Embryonic facial prominence (tissue), 1 donor: ENCODE results near the gene ATP1A1.

ENCODE experiments used
- DNase-seq: peaks from one replicate; pipeline ENCODE4 v3.0.0-alpha.2; 2016; ENCODE audit errors: extremely low spot score

Gene ATP1A1

DNA sequence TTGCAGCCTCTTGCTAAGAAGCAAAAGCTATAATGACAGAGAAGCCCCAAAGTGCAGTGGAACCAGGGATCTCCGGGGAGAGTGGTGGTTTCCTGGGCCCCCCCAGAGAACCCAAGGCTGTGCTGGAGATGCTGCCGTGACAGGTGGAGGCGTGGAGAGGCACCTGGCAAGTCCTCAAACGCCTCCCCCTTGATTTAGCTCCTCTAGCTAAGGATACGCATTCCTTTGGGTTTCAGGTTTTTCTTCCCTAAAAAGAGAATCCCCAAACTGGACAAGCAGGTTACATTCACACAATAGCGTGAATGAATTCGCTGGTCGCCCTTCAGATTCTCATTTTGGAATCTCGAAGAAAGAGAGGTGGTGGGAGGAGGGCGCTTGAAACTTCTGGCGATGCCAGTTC is 853 bp upstream of the ATP1A1 start:
- no peak for DNase-seq

DNA sequence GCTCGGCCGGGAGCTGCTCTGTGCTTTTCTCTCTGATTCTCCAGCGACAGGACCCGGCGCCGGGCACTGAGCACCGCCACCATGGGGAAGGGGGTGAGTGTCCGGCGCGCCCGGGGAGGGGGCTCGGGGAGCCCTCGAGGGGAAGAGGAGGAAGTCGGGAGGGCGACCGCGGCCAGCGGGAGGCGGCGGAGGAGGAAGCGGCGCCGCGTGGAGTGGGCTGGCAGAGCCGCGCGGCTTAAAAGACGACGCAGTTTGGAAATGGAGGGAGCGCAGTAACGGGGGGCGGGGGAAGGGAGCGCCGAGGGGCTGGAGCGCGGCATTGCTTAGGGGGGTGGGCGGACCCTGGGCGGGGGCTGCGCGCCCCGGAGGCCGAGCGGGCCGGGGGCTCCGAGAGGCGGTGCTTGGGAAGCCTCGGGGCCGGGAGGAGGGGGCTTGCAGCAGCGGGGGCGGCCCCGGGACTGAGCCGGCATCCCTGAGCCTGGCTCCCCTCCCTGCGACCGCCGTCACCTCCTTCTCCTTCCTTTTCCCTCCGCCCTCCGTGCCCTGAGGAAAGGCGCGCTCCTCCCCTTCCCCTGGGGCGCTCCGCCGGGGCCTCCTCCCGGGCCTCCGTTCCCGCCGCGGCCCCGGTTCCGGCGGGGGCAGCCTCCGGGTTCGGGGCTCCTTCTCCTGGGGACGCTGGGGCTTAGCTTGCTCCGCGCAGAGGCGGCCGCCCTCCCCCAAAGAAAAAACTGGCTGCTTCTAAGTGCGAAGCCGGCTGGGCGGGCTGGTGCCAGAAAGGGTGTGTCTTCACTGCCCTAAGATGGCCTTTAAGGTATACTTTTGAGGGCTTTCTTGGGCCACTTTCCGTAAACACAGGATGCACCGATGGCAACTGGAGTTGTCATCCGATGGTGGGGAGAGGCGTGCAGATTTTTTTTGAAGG is 648 bp downstream of the ATP1A1 start:
- no peak for DNase-seq

DNA sequence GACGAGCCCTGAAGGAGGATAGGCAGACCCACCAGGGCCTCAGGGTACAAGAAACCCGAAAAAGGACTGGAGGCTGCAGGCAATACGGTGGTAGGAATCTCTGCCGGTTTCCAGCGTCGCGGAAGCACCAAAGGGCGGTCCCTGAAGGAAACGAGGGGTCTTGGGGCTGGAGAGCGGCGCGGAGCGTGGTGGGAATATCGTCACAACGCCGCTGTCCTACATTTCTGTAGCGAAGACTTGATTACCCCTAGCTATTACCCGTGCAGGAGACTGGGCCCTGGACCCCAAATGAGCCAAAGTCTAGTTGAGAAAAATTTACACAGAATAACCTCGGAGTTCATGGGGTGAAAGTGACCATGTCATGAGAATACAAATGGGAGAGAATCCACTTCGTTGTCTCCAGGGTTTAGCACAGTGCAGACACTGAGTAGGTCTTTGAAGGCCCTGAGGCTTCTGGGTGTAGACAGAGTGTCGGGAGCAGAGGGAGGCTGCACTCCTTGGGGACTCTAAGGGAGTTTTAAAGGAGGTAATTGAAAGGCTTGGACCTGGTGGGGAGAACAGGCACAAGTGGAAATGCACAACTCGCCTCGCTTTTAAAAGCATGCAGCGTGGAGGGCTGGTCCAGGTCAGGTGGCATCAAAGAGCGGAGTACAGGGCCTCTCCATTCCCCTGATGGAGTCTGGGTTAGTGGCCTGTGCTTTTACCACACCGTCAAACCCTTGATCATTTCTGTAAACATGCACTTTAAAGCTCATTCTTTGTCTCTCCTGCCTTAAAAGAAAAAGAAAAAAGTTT is 1.5 kb downstream of the ATP1A1 start:
- no peak for DNase-seq

DNA sequence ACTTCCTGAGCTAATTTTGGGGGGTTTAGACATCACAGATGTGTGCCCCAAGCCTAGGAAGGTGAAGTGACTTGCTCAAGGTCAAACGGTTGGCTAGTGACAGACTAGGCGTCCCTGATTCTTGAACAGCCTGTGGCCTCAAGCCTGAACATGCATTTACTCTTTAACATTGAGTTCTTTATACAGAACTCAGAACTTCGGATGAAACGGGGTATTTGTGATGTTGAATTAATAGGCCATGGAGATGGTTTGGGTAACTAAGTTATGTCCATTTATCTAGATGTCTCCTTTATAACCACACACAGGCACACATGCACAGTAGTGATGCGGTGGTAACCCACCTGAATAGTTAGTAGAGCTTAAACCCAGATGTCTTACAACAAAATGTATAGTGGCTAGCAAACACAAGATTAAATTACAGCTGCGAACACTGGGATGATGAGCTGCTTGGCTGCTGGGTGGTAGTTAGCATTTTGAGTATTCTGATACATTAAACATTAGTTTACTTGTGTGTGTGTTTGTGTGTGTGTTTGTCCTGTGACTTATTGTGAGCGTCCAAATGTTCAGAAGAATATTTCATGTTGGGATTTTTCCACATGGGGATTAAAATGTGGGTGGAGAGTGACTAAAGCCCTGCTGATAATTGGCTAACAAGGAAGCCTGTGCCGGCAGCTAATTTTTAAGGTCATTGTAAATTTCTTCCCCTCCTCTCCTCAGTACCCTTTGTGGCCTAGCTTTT is 2.3 kb downstream of the ATP1A1 start:
- DNase-seq, result no peak

DNA sequence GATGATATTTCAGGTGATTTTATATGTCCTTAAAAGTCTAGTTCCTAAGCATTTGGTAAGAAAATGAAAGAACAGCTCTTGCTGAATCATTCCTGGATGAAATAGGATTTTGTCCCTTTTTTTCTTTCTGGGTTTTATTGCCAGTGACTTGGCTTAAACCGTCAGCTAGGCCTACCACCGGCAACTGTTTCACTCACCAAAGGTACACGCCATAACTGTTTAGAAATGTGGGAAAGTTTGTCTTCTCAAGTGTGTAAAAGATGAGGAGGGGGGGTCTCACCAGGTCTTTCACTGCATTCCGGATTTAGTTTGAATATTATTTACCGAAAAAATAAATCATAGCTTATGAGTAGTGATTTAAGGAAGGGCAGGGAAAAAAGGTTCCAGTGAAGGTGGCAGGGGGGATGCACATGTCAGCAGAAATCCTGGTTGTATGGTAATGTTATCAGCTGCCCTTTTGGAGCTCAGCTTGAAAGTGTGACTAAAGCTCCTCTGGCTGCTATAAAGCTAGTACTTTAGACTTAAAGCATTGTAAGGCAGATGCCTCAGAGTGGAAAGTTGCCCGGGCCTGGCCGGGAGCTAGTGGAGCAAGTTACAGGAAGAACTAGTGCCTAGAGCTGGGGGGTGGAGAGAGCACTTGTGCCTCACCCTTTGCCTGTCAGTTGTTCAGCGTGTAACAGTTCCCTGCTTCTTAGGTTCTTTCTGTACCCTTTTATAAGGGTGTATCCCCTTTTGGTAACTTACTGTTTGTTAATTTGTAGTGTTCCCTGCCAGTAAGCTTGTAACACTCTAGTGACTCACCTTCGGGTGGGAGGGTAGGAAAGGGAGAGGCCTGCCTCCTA is 3.1 kb downstream of the ATP1A1 start:
- DNase-seq, result no peak

DNA sequence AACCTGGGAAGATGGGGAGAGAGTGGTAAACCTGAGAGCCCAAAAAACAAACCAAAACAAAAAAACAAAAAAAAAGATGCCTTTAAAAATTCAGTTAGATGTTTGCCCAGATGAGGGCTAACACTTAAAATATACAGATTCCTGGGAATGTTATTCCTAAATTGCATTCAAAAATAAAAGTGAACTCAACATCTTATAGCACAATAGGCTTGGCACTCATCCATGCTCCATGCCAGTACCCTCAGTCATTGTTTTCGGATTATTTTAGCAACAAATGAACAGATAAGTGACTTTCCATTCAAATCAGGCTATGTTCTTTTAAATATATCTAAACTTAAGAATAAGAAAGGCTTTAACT is 3.7 kb downstream of the ATP1A1 start:
- no peak for DNase-seq

DNA sequence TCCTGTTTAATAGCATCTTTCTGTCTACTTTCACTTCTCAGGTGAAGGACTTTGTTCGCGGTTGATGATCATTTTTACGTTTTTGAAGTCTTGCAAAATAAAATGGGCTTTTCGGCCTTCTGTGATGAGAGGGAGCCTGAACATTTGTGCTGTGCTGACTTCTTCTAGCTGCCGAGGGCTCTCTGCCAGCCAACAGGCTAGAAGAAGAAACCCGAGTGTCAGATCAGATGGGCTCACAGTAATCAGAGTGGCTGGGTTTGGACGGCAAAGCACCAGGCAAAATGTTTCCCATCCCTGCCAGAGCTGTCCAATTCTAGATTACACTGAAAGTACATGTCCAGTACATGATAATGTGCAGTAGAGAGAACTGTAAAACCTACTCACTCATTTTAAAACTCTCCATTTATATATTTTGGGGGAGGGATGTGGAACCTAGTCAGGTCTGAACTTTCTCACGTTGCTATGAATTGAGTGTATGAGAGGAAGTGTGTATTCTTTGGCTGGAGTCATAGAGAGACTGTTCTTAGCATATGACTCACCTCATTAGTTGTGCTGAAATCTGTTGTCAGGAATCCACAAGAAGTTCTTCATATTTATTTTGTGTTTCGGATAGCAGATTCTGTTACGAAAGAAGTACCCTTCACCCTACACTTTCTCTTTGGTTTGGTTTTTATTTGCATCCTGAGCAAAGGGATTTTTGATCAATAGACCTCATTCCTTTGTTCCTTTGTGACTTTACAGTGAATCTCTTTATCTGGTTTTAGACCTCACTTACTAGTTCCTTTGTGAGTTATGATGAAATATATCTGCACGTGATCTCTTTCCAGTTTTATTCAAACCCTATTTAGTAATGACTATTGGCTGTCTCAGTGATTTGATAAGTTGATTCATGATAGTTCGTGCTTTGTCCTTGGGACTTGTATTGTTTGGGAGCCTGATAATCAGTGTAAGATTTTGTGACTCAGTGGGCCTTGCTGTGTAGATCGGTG is 4.8 kb downstream of the ATP1A1 start:
- no peak for DNase-seq

DNA sequence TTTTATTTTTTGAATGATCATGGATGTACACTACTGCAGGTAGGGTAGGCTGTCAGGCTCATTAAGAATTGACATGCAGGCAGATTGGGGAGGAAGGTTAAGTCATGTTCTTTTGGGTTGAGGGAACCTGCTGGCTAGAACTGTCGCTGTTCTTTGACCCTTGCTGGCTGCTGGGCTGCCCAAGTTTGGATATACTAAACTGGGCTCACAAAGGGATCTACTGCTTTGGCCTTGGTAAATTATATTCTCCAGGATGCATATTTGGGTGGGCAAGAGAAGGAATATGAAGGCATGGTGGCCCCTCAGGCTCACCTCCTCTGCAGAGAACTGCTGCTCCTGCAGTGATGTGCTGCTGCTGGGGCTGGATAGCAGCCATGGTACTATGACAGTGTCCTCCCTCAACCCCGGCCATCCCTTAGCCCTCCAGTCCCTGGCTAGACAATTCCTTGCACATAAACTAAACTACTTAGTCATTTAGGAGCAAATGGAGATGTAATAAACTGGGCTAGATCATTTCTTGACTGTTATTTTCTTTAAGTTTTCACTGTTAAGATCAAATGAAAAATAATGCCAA is 6.1 kb downstream of the ATP1A1 start:
- DNase-seq, result no peak

DNA sequence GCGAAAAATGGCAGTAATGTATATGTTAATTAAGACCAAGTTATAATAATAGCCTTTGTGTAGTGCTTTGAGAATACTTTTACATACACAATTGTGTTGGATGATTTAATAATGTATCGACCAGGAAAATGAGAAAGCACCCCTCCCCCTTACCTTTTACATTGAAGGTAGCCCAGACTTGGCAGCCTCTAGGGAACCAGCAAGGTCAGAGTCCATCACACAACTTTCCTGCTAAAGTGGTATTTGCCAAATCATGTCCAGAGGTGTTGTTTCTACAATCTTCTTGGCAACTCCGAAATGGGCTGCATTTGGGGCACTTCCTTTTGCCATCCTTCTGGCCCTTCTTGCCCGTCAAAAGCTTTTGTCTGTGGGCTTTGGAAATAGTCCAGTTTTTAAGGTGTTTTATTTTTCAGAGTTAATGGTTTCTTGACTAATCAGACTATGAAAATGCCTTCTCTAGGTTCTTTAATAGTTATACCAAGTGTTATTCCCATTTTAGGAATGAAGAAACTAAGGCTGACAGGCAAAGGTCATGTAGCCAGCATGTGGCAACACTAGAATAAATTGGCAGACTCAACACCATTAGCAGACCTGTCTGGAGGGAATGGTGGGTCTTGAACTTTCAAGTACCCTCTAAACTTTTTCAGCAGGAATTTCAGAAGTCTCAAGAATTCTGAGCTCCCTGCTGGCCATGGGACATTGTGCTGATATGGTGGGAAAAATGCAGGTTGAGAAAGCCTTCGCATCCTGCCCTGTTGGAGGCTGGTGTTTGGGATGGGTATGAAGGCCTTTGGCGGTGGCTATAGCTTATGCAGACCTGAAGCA is 6.8 kb downstream of the ATP1A1 start:
- DNase-seq, result no peak

DNA sequence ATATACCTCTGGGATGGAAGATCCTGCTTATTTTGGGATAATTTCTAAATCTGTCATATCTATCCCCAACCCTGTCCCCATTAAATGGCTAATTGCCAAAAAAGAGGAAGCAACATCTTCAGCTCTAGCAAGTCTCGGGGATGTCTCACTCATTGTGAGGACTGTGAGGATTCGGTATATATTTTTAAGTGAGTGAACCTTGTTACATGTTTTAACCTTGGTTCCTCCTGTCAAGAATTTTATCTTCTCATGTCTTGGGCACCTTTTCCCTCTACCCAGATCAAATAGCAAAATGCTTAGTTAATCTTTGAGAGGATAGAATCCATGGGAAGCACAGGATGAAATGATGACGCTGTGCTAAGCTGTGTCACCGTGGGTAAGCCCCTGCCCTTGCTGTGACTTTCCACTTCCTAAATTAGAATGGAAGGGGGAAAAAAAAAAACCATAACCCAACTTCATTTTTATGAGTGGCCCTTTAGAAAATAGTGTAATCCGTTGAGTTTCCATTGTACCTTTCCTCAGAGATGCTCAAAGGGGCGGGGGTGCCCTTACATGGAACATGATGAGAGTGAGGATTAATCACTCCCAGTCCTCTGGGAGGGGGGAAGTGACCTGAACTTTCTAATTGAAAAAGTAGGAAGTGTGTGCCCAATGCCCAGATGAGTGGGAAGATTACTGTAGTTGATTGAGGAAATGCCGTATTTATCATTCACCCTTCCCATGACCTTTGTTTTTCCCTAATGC is 7.6 kb downstream of the ATP1A1 start:
- DNase-seq, result no peak

DNA sequence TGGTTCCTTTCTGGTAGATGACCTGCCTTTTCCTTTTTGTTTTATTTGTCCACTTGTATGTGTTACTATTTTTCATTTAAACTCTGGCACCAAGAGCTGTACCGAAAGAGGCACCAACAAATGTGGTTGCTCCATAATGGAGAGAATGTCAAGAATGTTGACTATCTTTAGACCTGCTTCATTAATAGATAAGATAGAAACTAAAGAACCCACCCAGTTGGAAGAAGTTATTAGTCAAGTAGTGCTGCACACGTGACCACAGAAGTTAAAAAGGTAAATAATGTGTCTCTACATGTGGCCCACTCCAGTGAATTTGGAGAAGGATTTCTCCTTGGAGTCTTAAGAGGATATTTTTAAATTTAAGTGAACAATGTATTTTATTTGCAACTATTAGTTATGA is 9.3 kb downstream of the ATP1A1 start:
- no peak for DNase-seq

DNA sequence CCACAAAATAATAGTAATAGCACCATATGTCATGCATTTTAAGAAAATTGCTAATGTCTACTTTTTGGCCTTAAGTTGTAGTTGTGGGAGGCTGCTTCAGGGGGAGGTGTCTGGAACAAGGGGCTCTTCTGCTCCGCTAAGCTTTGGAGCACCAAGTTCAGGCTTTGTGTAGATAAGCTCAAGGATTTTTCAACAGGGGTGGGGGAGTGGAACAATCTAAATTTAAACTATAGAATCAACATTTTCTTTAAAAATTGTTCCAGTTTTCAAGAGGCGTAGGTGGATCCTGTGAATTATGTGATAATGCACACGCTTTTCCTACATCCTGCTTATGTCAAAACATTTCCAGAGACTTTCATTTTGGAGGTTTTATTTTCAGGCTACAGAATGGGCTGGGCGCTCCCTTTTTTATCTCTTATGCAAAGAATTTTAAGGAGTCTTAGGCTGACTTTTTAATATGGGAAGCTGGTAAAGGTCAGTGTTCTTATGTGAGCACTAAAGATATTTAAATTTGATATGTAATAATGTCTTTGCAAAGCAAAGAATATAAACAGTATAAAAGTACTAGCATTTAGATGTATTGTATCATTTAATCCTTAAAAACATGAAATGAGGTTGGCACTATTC is 9.9 kb downstream of the ATP1A1 start:
- no peak for DNase-seq

DNA sequence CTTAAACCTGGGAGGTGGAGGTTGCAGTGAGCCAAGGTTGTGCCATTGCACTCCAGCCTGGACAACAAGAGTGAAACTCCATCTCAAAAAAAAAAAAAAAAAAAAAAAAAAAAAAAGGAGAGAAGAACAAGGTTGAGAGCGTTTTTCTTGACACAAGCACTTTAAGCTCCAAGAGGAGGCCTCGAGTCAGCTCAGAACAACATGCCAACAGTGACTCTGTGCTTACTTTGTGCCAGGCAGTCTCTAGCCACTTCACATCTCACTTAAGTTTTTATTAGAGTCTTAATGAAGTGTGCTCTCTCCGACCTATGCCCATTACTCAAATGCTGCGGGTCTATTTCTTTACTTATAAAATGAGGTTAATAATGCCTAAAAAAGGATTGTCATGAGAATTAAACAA is 13.0 kb downstream of the ATP1A1 start:
- no peak for DNase-seq

DNA sequence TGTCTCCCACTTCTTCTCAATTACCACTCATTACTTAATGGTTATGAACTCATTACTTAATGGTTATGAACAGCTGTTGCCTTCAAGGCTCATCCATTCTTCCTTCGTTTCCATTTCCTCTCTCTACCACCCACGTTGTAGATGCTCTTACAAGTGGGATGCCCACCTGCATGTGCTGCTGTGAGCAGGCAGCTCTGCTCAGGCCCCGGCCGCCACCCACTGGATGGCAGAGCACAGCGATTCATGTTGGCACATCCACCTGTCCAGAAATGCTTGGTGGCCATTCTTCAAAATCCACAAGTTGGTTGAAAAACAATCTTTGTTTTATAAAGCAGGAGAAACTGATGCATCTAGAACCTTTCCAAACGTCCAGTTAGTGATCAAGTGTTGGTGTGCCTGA is 14.5 kb downstream of the ATP1A1 start:
- no peak for DNase-seq

DNA sequence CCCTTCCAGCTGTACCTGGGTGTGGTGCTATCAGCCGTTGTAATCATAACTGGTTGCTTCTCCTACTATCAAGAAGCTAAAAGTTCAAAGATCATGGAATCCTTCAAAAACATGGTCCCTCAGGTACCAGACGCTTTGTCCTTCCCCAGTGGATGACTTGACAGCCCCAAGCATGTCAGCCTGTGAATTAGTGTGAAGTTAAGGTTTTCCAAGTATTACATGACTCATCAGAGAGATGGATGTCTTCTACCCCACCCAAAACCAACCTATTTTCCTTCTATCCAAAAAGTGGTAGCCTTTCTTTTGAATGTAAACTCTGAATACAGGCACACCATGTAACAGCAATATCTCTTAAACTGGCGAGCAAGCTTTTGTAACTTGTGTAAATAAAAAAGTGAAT is 15.1 kb downstream of the ATP1A1 start:
- DNase-seq, result no peak

DNA sequence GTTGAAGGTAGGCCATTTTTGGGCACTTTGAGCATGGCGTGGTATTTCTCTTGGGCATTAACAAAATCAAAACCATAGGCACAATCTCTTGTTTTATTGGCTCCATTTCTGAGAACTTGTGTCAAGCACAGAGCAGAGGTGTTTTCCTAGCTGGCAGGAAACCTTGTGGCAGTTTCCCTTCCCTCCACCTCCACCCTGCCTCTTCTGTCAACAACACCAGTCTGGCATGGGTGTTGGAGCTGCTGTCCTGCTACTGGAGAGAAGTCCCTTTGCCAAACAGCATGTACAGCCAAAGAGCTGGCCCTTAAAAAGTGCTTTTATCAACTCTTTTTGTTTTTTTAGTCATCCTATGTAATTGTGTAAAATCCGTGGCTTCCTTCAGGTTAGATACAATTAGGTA is 16.0 kb downstream of the ATP1A1 start:
- no peak for DNase-seq

DNA sequence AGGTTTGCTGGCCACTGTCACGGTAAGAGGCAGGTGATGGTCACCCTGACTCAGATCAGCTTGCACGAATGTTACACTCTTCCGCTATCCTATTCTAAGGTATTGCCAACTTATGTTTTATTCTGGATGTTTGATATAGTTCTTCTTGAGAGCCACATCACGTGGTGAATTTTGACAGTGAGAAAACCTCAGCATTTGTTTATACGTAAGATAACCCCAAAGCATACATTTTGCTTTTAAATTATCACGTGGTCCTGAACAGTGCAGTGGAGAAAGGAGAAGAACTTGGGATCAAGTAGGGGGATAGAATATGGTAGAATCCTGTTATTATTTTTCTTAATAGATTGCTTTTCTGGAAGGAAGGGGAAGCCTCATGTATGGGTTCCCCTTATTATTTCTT is 16.6 kb downstream of the ATP1A1 start:
- no peak for DNase-seq

DNA sequence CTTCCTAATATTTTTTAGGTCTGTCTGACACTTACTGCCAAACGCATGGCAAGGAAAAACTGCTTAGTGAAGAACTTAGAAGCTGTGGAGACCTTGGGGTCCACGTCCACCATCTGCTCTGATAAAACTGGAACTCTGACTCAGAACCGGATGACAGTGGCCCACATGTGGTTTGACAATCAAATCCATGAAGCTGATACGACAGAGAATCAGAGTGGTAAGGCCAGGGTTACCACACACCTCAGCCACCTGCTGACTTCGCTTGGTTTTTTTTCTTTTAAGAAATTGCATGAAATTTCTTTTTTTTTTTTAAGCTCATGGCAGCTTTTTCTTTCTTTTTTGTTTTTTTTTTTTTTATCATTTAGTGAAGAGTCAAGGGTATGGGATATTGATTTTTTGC is 17.2 kb downstream of the ATP1A1 start:
- DNase-seq, result no peak
